ENCODE results near the gene SLC41A3. TPM values are rescaled to one million over a fixed set of nuclear protein-coding genes. Genes with fewer than 3 reads are reported as not detected.

The SLC41A3 gene
- total and polyA plus RNA-seq, 12 donors: 40.8 to 140 (median 74.4) TPM

- WGBS, 4 donors: 81 to 84% (median 83%) methylated on average over 14 to 16 of the region's 16 CpGs
- no peaks in the 10 kb centered on the region for H3K9me3 ChIP-seq (replicated peaks in 1 of 3)
- intact Hi-C loops (cut with DNase I): no loop called here
- no peaks in the 10 kb centered on the region for H3K36me3 ChIP-seq (replicated peaks in 1 of 2)
- no peak overlapping the region for H3K4me3 ChIP-seq
- H3K4me1 ChIP-seq (replicated peaks in 1 of 2): peaks cover 12 to 18% of the 10 kb centered on the region in 2 donors
- TF ChIP-seq CTCF (IDR thresholded peaks at IDR 0.05): no peak
- H3K27me3 ChIP-seq: no peaks in the 10 kb centered on the region
- no peak overlapping the region for H3K27ac ChIP-seq
- DNase-seq: no peak
Measured at GRCh38 chr3:126052196-126053058, 31.5 kb downstream of the SLC41A3 start.

DNA sequence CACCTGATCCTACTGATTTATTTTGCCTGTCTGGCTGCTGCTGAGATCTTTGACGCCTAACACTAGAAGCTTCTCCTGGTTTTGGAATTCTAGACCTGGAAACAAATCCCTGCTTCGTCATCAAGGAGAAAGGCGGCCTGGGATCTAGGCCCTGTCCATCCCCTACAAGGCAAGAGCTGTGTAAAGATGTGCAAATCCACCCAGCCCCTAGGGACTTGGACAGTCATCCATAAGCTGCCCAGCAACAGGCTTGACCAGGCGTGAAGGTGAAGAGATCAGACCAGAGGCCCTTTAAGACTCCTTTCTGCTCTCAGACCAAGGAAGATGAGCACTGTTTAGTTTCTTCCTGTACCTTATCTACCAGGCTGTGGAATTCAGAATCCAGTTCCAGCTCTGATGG, 32.2 kb downstream of the SLC41A3 start:
- Histone ChIP-seq H3K4me3 (no peak overlapping the region), H3K36me3 (replicated peaks in 1 of 2) (no peaks in the 10 kb centered on the region), H3K9me3 (replicated peaks in 1 of 3) (no peaks in the 10 kb centered on the region), H3K27me3 (no peaks in the 10 kb centered on the region), H3K27ac (no peak overlapping the region), H3K4me1 (replicated peaks in 1 of 2) (peaks cover 5 to 11% of the 10 kb centered on the region in 2 donors)
- WGBS, 4 donors: 92 to 100% (median 95%) methylated on average over 3 to 4 of the region's 4 CpGs
- intact Hi-C loops (cut with DNase I): no loop called here
- no peak for TF ChIP-seq POLR2A (IDR thresholded peaks at IDR 0.05)
- no peak for TF ChIP-seq CTCF (IDR thresholded peaks at IDR 0.05)
- no peak for DNase-seq

GRCh38 chr3:126051234-126051633, 32.7 kb downstream of the SLC41A3 start:
- Histone ChIP-seq H3K27ac (no peak overlapping the region), H3K4me3 (no peak overlapping the region), H3K9me3 (replicated peaks in 1 of 3) (no peaks in the 10 kb centered on the region), H3K36me3 (replicated peaks in 1 of 2) (no peaks in the 10 kb centered on the region), H3K4me1 (replicated peaks in 1 of 2) (peaks cover 1 to 6% of the 10 kb centered on the region in 2 donors), H3K27me3 (no peaks in the 10 kb centered on the region)
- intact Hi-C loops (cut with DNase I): no loop called here
- TF ChIP-seq CTCF (IDR thresholded peaks at IDR 0.05): no peak
- no peak for TF ChIP-seq POLR2A (IDR thresholded peaks at IDR 0.05)
- WGBS, 4 donors: 83 to 97% (median 92%) methylated on average over 6 to 8 of the region's 8 CpGs
- no peak for DNase-seq

DNA sequence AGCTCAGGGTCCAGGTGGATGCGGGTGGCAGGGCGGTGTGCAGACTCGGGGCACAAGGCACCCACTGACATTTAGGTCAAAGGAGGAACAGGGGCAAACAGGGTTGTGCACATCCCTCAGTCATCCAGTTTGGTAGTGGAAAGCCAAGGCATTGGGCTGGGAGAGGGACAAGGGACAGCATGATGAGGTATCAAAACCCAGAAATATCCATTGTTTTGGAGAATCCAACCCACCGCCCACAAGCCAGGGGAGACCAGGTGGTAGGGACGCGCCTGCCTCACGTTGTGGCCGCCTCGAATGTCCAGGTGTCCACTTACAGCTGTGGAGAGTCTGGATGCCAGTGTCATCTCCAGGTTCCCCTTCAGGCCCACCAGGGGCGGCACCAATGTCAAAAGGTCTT, 33.3 kb downstream of the SLC41A3 start:
- no peak overlapping the region for H3K4me3 ChIP-seq
- DNase-seq: no peak
- WGBS, 4 donors: 93 to 100% (median 98%) methylated on average over 5 to 10 of the region's 10 CpGs
- H3K9me3 ChIP-seq (replicated peaks in 1 of 3): no peaks in the 10 kb centered on the region
- intact Hi-C loops (cut with DNase I): no loop called here
- H3K4me1 ChIP-seq (replicated peaks in 1 of 2): no peaks in the 10 kb centered on the region
- H3K36me3 ChIP-seq (replicated peaks in 1 of 2): no peaks in the 10 kb centered on the region
- H3K27ac ChIP-seq: no peak overlapping the region
- no peak for TF ChIP-seq POLR2A (IDR thresholded peaks at IDR 0.05)
- no peak for TF ChIP-seq CTCF (IDR thresholded peaks at IDR 0.05)
- H3K27me3 ChIP-seq: no peaks in the 10 kb centered on the region

Measured in adrenal gland (tissue), 12 donors.